HCT116 (cell line): ENCODE results near the gene REEP6. TPM values are rescaled to one million over a fixed set of nuclear protein-coding genes. Genes with fewer than 3 reads are reported as not detected.
"Not testable (repeated sequence)": the region's sequence is repeated elsewhere in the genome, so short reads cannot be mapped to it uniquely, and the experiment has no call there.

ENCODE experiments used
- ATAC-seq: fragments of 200-7000 bp; cut with Tn5 transposase; 2 replicates; pipeline ENCODE4 v1.9.1; 2020; ENCODE audit warnings: mild to moderate bottlenecking, moderate library complexity
- BruUV-seq: library from RNA; stranded (reverse); fragments of 400-500 nt; replicated peaks from 2 replicates; lab custom pipeline; 2021; lab: Mats Ljungman, UMichigan
- CTCF ChIA-PET: fragments of 300-600 bp; sonication (Branson Sonifier 250); formaldehyde crosslinking; loops from one replicate; lab custom pipeline; 2021; ENCODE audit warnings: antibody characterized with exemption; lab: Charles Lee
- POLR2A ChIA-PET: fragments of 300-600, 350-600 bp; sonication (Branson Sonifier 250); formaldehyde crosslinking; loops from one replicate; lab custom pipeline; 2021; ENCODE audit warnings: antibody characterized with exemption; lab: Charles Lee
- RAD21 ChIA-PET, 2 experiments: fragments of 300-600 bp; sonication (Branson Sonifier 250); formaldehyde crosslinking; loops; one replicate each; lab custom pipeline; 2023; ENCODE audit warnings: low total read pairs in 2 of 2; ENCODE audit not compliant: uncharacterized antibody in 2 of 2, unreplicated experiment in 2 of 2, low non-redundant PET in 1 of 2; lab: Charles Lee
- DNase-seq: peaks from one replicate; pipeline ENCODE4 v3.0.0-alpha.2; 2010; ENCODE audit warnings: low read depth, low spot score
- H2AFZ ChIP-seq: fragments of 200-600 bp; shearing (Covaris generic), sonication (generic); 2 replicates; pipeline ENCODE4 v1.6.1; 2017; ENCODE audit warnings: low read depth, mixed run types, mixed read lengths, antibody characterized with exemption, low read length; ENCODE audit not compliant: poor library complexity, severe bottlenecking
- H3K27ac ChIP-seq: 2 replicates; pipeline ENCODE4 v1.5.1; 2012; ENCODE audit warnings: low read depth, low read length
- H3K27me3 ChIP-seq: fragments of 200-600 bp; sonication (generic); 2 replicates; pipeline ENCODE4 v1.6.1; 2016; ENCODE audit warnings: mixed run types, low read length, mixed read lengths; ENCODE audit not compliant: insufficient read depth
- H3K36me3 ChIP-seq, 2 experiments: fragments of 200-500 bp in 1 of 2; fragments of 200-600 bp in 1 of 2; sonication (Bioruptor generic) in 1 of 2; sonication (generic) in 1 of 2; 2 replicates each; pipeline versions ENCODE4 v1.5.1 to v1.6.1; 2014 to 2016; ENCODE audit warnings: low read length in 2 of 2, inconsistent platforms in 1 of 2, mixed read lengths in 1 of 2, mixed run types in 1 of 2; ENCODE audit not compliant: insufficient read depth in 2 of 2, control insufficient read depth in 1 of 2
- H3K4me1 ChIP-seq, 2 experiments: fragments of 200-600 bp in 1 of 2; sonication (generic) in 1 of 2; 2 replicates each; pipeline versions ENCODE4 v1.5.1 to v1.6.1; 2012 to 2017; ENCODE audit warnings: low read length in 2 of 2, inconsistent platforms in 1 of 2, mild to moderate bottlenecking in 1 of 2, mixed read lengths in 1 of 2, mixed run types in 1 of 2, moderate library complexity in 1 of 2; ENCODE audit not compliant: insufficient read depth in 2 of 2, control insufficient read depth in 1 of 2
- H3K4me2 ChIP-seq: fragments of 200-600 bp; sonication (generic); 2 replicates; pipeline ENCODE4 v1.6.1; 2017; ENCODE audit warnings: mixed run types, low read length, mixed read lengths
- H3K4me3 ChIP-seq, 2 experiments: fragments of 200-600 bp in 1 of 2; sonication (generic) in 1 of 2; replicated peaks in 1 of 2; 2 replicates each; pipeline ENCODE4 v1.5.1; 2011 to 2016; ENCODE audit warnings: low read length in 2 of 2, control low read depth in 1 of 2, low read depth in 1 of 2, mild to moderate bottlenecking in 1 of 2, mixed read lengths in 1 of 2, mixed run types in 1 of 2
- H3K79me2 ChIP-seq: fragments of 200-600 bp; sonication (generic); 2 replicates; pipeline ENCODE4 v1.6.1; 2017; ENCODE audit warnings: mild to moderate bottlenecking, mixed run types, low read length, moderate library complexity, mixed read lengths; ENCODE audit not compliant: insufficient read depth
- H3K9ac ChIP-seq: fragments of 200-600 bp; sonication (generic); 2 replicates; pipeline ENCODE4 v1.6.1; 2016; ENCODE audit warnings: low read length, mixed read lengths
- H3K9me2 ChIP-seq: fragments of 200-600 bp; sonication (generic), shearing (Covaris generic); 2 replicates; pipeline ENCODE4 v1.6.1; 2017; ENCODE audit warnings: mixed run types, mild to moderate bottlenecking, moderate library complexity; ENCODE audit not compliant: insufficient read depth
- H3K9me3 ChIP-seq, 2 experiments: fragments of 200-500 bp in 1 of 2; fragments of 200-600 bp in 1 of 2; sonication (Bioruptor generic) in 1 of 2; sonication (generic) in 1 of 2; 2 replicates each; pipeline ENCODE4 v1.6.1; 2014 to 2017; ENCODE audit warnings: low read length in 2 of 2, mixed read lengths in 2 of 2, inconsistent platforms in 1 of 2, low read depth in 1 of 2, mild to moderate bottlenecking in 1 of 2, mixed run types in 1 of 2, moderate library complexity in 1 of 2; ENCODE audit not compliant: control insufficient read depth in 1 of 2, insufficient read depth in 1 of 2
- H4K20me1 ChIP-seq: fragments of 200-600 bp; sonication (generic), shearing (Covaris generic); 2 replicates; pipeline ENCODE4 v1.6.1; 2017; ENCODE audit warnings: mixed run types, mild to moderate bottlenecking, moderate library complexity; ENCODE audit not compliant: insufficient read depth
- CBX3 ChIP-seq: IDR thresholded peaks from 2 replicates; pipeline ENCODE4 v1.6.1; 2012; ENCODE audit warnings: low read depth
- CEBPB ChIP-seq: IDR thresholded peaks from 2 replicates; pipeline ENCODE4 v1.6.1; 2012; ENCODE audit warnings: low read depth
- EGR1 ChIP-seq: IDR thresholded peaks from 2 replicates; pipeline ENCODE4 v1.6.1; 2012; ENCODE audit warnings: low read depth
- EZH2 ChIP-seq: fragments of 200-600 bp; sonication (generic); IDR thresholded peaks from 2 replicates; pipeline ENCODE4 v1.6.1; 2017; ENCODE audit warnings: antibody characterized with exemption, mixed run types
- POLR2AphosphoS5 ChIP-seq: IDR thresholded peaks from 2 replicates; pipeline ENCODE4 v1.6.1; 2011; ENCODE audit warnings: mild to moderate bottlenecking, low read depth, low read length, moderate library complexity
- SIN3A ChIP-seq: IDR thresholded peaks from 2 replicates; pipeline ENCODE4 v1.6.1; 2012; ENCODE audit warnings: low read depth
- SP1 ChIP-seq: IDR thresholded peaks from 2 replicates; pipeline ENCODE4 v1.6.1; 2012; ENCODE audit warnings: low read depth
- YY1 ChIP-seq: IDR thresholded peaks from 2 replicates; pipeline ENCODE4 v1.6.1; 2011; ENCODE audit warnings: low read length, low read depth, moderate library complexity, mild to moderate bottlenecking; ENCODE audit not compliant: insufficient replicate concordance; ENCODE audit errors: extremely low read depth
- ZFX ChIP-seq: fragments of 450-650 bp; IDR thresholded peaks from 2 replicates; pipeline ENCODE4 v1.6.1; 2017
- ZNF274 ChIP-seq: fragments of 200-500 bp; sonication (Bioruptor generic); IDR thresholded peaks from 2 replicates; pipeline ENCODE4 v1.6.1; 2014; ENCODE audit warnings: mild to moderate bottlenecking, low read depth, low read length, inconsistent platforms
- intact Hi-C: fragments of 100-400 bp; cut with micrococcal nuclease; formaldehyde crosslinking; loops from 2 replicates; pipeline ENCODE4 v1.10.0; 2022
- total RNA-seq: library from RNA; stranded (reverse); gene quantifications from one replicate; pipeline ENCODE4 v1.2.1, GENCODE V29; 2021; ENCODE audit not compliant: unreplicated experiment

REEP6 gene
- total RNA-seq, 1 experiment from 2014 or later = 53.9 TPM

DNA sequence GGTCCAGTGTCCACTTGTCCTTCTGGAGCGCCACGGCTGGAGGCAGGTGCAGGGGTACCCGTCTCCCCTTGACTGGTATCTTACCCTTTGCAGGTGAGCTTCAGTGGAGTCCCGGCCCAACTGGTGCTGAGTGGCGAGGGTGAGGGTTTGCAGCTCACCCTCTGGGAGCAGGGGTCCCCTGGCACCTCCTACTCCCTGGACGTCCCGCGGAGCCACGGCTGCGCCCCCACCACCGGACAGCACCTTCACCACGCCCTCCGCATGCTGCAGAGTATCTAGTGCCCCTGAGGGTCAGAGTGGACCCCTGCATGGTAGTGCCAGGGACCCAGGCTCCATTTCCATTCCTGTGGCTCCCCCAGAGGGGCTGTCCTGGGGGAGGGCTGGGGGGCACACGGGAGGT, 44.0 kb downstream of the REEP6 start:
- intact Hi-C loops = no loop called here
- no peaks in the 10 kb centered on the region for H3K4me1 ChIP-seq
- H2AFZ ChIP-seq = no peak overlapping the region
- no peaks in the 10 kb centered on the region for H4K20me1 ChIP-seq
- no TSS peak for BruUV-seq
- POLR2A ChIA-PET = no interaction called here
- H3K9ac ChIP-seq = no peak overlapping the region
- no peaks in the 10 kb centered on the region for H3K36me3 ChIP-seq
- DNase-seq = no peak
- H3K79me2 ChIP-seq = no peaks in the 10 kb centered on the region
- RAD21 ChIA-PET = no interaction called here
- H3K27ac ChIP-seq = no peak overlapping the region
- CTCF ChIA-PET = no interaction called here
- TF ChIP-seq CBX3 = no peak
- no peak for TF ChIP-seq YY1
- TF ChIP-seq SIN3A = no peak
- TF ChIP-seq SP1 = no peak
- TF ChIP-seq POLR2AphosphoS5 = no peak
- no peak for TF ChIP-seq ZNF274
- no peak for TF ChIP-seq CEBPB
- no peak for TF ChIP-seq EGR1
- TF ChIP-seq EZH2 = no peak
- no peak for TF ChIP-seq ZFX
- TF ChIP-seq, all 23 proteins: peak for 0
- Histone ChIP-seq H3K9me2 (no peaks in the 10 kb centered on the region), H3K9me3 (no peaks in the 10 kb centered on the region), H3K27me3 (no peaks in the 10 kb centered on the region), H3K4me2 (no peak overlapping the region), H3K4me3 (no peak overlapping the region)
- ATAC-seq = no peak

- H3K79me2 ChIP-seq, H3K4me3 ChIP-seq, H3K9me3 ChIP-seq, H3K27me3 ChIP-seq, intact Hi-C loops, H3K27ac ChIP-seq, H4K20me1 ChIP-seq, ATAC-seq, BruUV-seq, H3K4me1 ChIP-seq, H3K9ac ChIP-seq, H2AFZ ChIP-seq, POLR2A ChIA-PET, DNase-seq, H3K4me2 ChIP-seq, CTCF ChIA-PET, H3K9me2 ChIP-seq, H3K36me3 ChIP-seq: not testable (repeated sequence)
- RAD21 ChIA-PET = interaction anchor here in 1 of 2 experiments (0.5 kb wide), 1 partner anchor 64 kb away, joined by 3 read pairs; no protein-coding TSS in a partner anchor
These were observed 44.7 kb downstream of the REEP6 start for GRCh38 chr19:1535699-1536098.
